SK-N-SH (cell line): ENCODE data around the gene CFAP52. TPM values are rescaled to one million over a fixed set of nuclear protein-coding genes. Genes with fewer than 3 reads are reported as not detected.

Experiments used
- CTCF ChIA-PET: fragments of 300-600, 350-600 bp; formaldehyde crosslinking; extraction: SDS; loops from one replicate; lab custom pipeline; 2021; lab: Yijun Ruan, JAX
- POLR2A ChIA-PET: fragments of 350-600 bp; sonication (Branson Sonifier 250); formaldehyde crosslinking; extraction: SDS; loops from one replicate; lab custom pipeline; 2020; ENCODE audit warnings: antibody characterized with exemption, inconsistent platforms; lab: Yijun Ruan, JAX
- DNase-seq: peaks from one replicate; pipeline ENCODE4 v3.0.0; 2012
- H2AFZ ChIP-seq: fragments of 200-600 bp; sonication (generic); 2 replicates; pipeline ENCODE4 v1.8.1; 2016; ENCODE audit warnings: antibody characterized with exemption, mild to moderate bottlenecking, low read depth
- H3F3A ChIP-seq: fragments of 200-600 bp; sonication (generic); replicated peaks from 2 replicates; pipeline ENCODE3; 2016; ENCODE audit warnings: antibody characterized with exemption, mild to moderate bottlenecking; ENCODE audit not compliant: insufficient read depth
- H3K27ac ChIP-seq, 2 experiments: fragments of 200-500 bp in 1 of 2; fragments of 200-600 bp in 1 of 2; sonication (Bioruptor generic) in 1 of 2; sonication (generic), shearing (Covaris generic) in 1 of 2; 2 replicates each; pipeline versions ENCODE4 v1.5.1 to v1.6.1; 2014 to 2016; ENCODE audit warnings: low read depth in 2 of 2, inconsistent platforms in 1 of 2, low read length in 1 of 2, mild to moderate bottlenecking in 1 of 2, mixed read lengths in 1 of 2
- H3K27me3 ChIP-seq: fragments of 200-600 bp; sonication (generic), shearing (Covaris generic); 2 replicates; pipeline ENCODE4 v1.6.1; 2016; ENCODE audit warnings: mixed run types; ENCODE audit not compliant: insufficient read depth
- H3K36me3 ChIP-seq, 2 experiments: fragments of 200-500 bp in 1 of 2; fragments of 200-600 bp in 1 of 2; sonication (Bioruptor generic) in 1 of 2; sonication (generic) in 1 of 2; replicated peaks in 1 of 2; 2 replicates each; pipeline versions ENCODE3 to v1.5.1; 2014 to 2016; ENCODE audit warnings: low read length in 1 of 2, mild to moderate bottlenecking in 1 of 2; ENCODE audit not compliant: insufficient read depth in 2 of 2, control insufficient read depth in 1 of 2
- H3K4me1 ChIP-seq, 2 experiments: fragments of 200-500 bp in 1 of 2; fragments of 200-600 bp in 1 of 2; sonication (Bioruptor generic) in 1 of 2; sonication (generic), shearing (Covaris generic) in 1 of 2; 2 replicates each; pipeline versions ENCODE4 v1.5.1 to v1.6.1; 2014 to 2016; ENCODE audit warnings: low read depth in 1 of 2, low read length in 1 of 2, mixed run types in 1 of 2; ENCODE audit not compliant: insufficient read depth in 2 of 2, control insufficient read depth in 1 of 2
- H3K4me2 ChIP-seq: fragments of 200-600 bp; sonication (generic), shearing (Covaris generic); 2 replicates; pipeline ENCODE4 v1.6.1; 2017; ENCODE audit warnings: mixed run types
- H3K4me3 ChIP-seq, 2 experiments: fragments of 200-500 bp in 1 of 2; fragments of 200-600 bp in 1 of 2; sonication (Bioruptor generic) in 1 of 2; sonication (generic), shearing (Covaris generic) in 1 of 2; 2 replicates each; pipeline versions ENCODE4 v1.5.1 to v1.8.1; 2014 to 2016; ENCODE audit warnings: low read depth in 2 of 2, inconsistent platforms in 1 of 2, low read length in 1 of 2, mild to moderate bottlenecking in 1 of 2, mixed read lengths in 1 of 2, moderate library complexity in 1 of 2
- H3K79me2 ChIP-seq: fragments of 200-600 bp; sonication (generic); 2 replicates; pipeline ENCODE4 v1.8.1; 2017; ENCODE audit warnings: mild to moderate bottlenecking; ENCODE audit not compliant: insufficient read depth
- H3K9ac ChIP-seq: fragments of 200-600 bp; sonication (generic); 2 replicates; pipeline ENCODE4 v1.6.1; 2017; ENCODE audit warnings: mixed run types
- H3K9me2 ChIP-seq: fragments of 200-600 bp; sonication (generic); 2 replicates; pipeline ENCODE4 v1.6.1; 2017; ENCODE audit warnings: mixed run types
- H3K9me3 ChIP-seq: fragments of 200-600 bp; sonication (generic); 2 replicates; pipeline ENCODE4 v1.6.1; 2017; ENCODE audit warnings: mixed run types, mild to moderate bottlenecking, moderate library complexity
- H4K20me1 ChIP-seq: fragments of 200-600 bp; sonication (generic); 2 replicates; pipeline ENCODE4 v1.6.1; 2017; ENCODE audit warnings: mild to moderate bottlenecking, mixed run types; ENCODE audit not compliant: insufficient read depth
- EZH2phosphoT487 ChIP-seq: fragments of 200-600 bp; sonication (generic); IDR thresholded peaks from 2 replicates; pipeline ENCODE4 v1.6.1; 2017; ENCODE audit warnings: low read depth, mixed run types, mild to moderate bottlenecking, antibody characterized with exemption, moderate library complexity, borderline replicate concordance
- JUND ChIP-seq: IDR thresholded peaks from 2 replicates; pipeline ENCODE4 v1.4.0; 2012
- MEF2A ChIP-seq: IDR thresholded peaks from 2 replicates; pipeline ENCODE4 v1.4.0; 2012; ENCODE audit warnings: low read depth, borderline replicate concordance
- NRF1 ChIP-seq: IDR thresholded peaks from 2 replicates; pipeline ENCODE4 v1.6.1; 2012; ENCODE audit warnings: low read depth, mild to moderate bottlenecking, low read length
- PBX3 ChIP-seq: IDR thresholded peaks from 2 replicates; pipeline ENCODE4; 2012
- RAD21 ChIP-seq: IDR thresholded peaks from 2 replicates; pipeline ENCODE4 v1.6.1; 2012; ENCODE audit warnings: mild to moderate bottlenecking, low read length
- RCOR1 ChIP-seq: fragments of 150-350 bp; IDR thresholded peaks from 2 replicates; pipeline ENCODE4 v1.6.1; 2017; ENCODE audit warnings: antibody characterized with exemption, low read length
- TAF1 ChIP-seq: IDR thresholded peaks from 2 replicates; pipeline ENCODE4 v1.6.1; 2012; ENCODE audit warnings: low read depth, mild to moderate bottlenecking, low read length, moderate library complexity, borderline replicate concordance
- YY1 ChIP-seq: IDR thresholded peaks from 2 replicates; pipeline ENCODE4 v1.4.0; 2012; ENCODE audit warnings: low read depth, mild to moderate bottlenecking
- WGBS: methylation state at CpG from one replicate; pipeline ENCODE4 v1.1.6; 2017; ENCODE audit warnings: low lambda C conversion rate; 5-methylcytosine and 5-hydroxymethylcytosine counted together
- polyA plus RNA-seq, 3 experiments: library from polyadenylated mRNA; depleted of rRNA; stranded (reverse); fragments of >200 nt; gene quantifications; 2 replicates each; pipeline ENCODE4 v1.2.3, GENCODE V29; 2012

CFAP52 gene
- polyA plus RNA-seq, 1 of the 3 experiments (the other 2 are of a cell fraction) = 0.26 TPM

- no peaks in the 10 kb centered on the region for H3K9me2 ChIP-seq
- H3K9ac ChIP-seq = no peak overlapping the region
- no peaks in the 10 kb centered on the region for H3K4me1 ChIP-seq
- no peak for DNase-seq
- no peaks in the 10 kb centered on the region for H3K79me2 ChIP-seq
- H4K20me1 ChIP-seq = no peaks in the 10 kb centered on the region
- no peaks in the 10 kb centered on the region for H3F3A ChIP-seq
- H3K27ac ChIP-seq = no peak overlapping the region
- POLR2A ChIA-PET = no interaction called here
- H3K4me3 ChIP-seq = no peak overlapping the region
- 35% methylated on average over 10 of the region's 10 CpGs for WGBS
- H2AFZ ChIP-seq = no peak overlapping the region
- no peaks in the 10 kb centered on the region for H3K36me3 ChIP-seq
- CTCF ChIA-PET = no interaction called here
- H3K27me3 ChIP-seq = no peaks in the 10 kb centered on the region
- H3K9me3 ChIP-seq = no peaks in the 10 kb centered on the region
- no peak overlapping the region for H3K4me2 ChIP-seq
- no peak for TF ChIP-seq NRF1
- TF ChIP-seq MEF2A = no peak
- TF ChIP-seq EZH2phosphoT487 = no peak
- TF ChIP-seq PBX3 = no peak
- TF ChIP-seq TAF1 = no peak
- TF ChIP-seq JUND = no peak
- no peak for TF ChIP-seq RCOR1
- no peak for TF ChIP-seq RAD21
- TF ChIP-seq YY1 = no peak
Measured at GRCh38 chr17:9684955-9685621, 108.6 kb downstream of the CFAP52 start.

Other genes with a start within 250 kb of the CFAP52 start
- 51.3 and 53.3 TPM in 2 replicates for gene STX8, start 822 bp upstream of the CFAP52 start, polyA plus RNA-seq (2012; rRNA removed)
- gene USP43, start 68.9 kb downstream of the CFAP52 start, polyA plus RNA-seq (2012; rRNA removed) = 0.05 and 0.07 TPM in 2 replicates
- not detected in 2 replicates for gene DHRS7C, start 214.9 kb downstream of the CFAP52 start, polyA plus RNA-seq (2012; rRNA removed)
- not detected in 2 replicates for gene GSG1L2, start 245.4 kb downstream of the CFAP52 start, polyA plus RNA-seq (2012; rRNA removed)
- not detected in 2 replicates for gene GLP2R, start 249.3 kb downstream of the CFAP52 start, polyA plus RNA-seq (2012; rRNA removed)